ENCODE results near the gene PMM1. TPM values are rescaled to one million over a fixed set of nuclear protein-coding genes. Genes with fewer than 3 reads are reported as not detected.

Gene PMM1
- total and polyA plus RNA-seq, 3 experiments from 2014 or later: 27.5 to 33.3 (median 33.2) TPM

- ChIA-PET POLR2A (no interaction called here), CTCF (no interaction called here)
- no peak overlapping the region for H3K4me3 Mint-ChIP-seq
- no peaks in the 10 kb centered on the region for H3K9me3 Mint-ChIP-seq
- no peaks in the 10 kb centered on the region for H3K27me3 Mint-ChIP-seq
- Histone ChIP-seq H3K27ac (ENCODE audit: low read depth, low read length) (no peak overlapping the region), H3K9me3 (ENCODE audit: low read length) (no peaks in the 10 kb centered on the region), H3K4me1 (ENCODE audit: insufficient read depth, low read length) (no peaks in the 10 kb centered on the region), H3K36me3 (ENCODE audit: insufficient read depth, low read length) (peaks cover 20% of the 10 kb centered on the region), H3K4me3 (ENCODE audit: low read length) (no peak overlapping the region), H3K27me3 (ENCODE audit: insufficient read depth, low read length, poor library complexity, severe bottlenecking) (no peaks in the 10 kb centered on the region)
- peak overlapping the region in 1 of 8 donors; percentile 54 for H3K27ac Mint-ChIP-seq
- DNase-seq: no peak
- H3K36me3 Mint-ChIP-seq: peaks cover 0 to 79% (median 10%) of the 10 kb centered on the region in 3 donors
- peaks cover 0 to 9% (median 7%) of the 10 kb centered on the region in 3 donors for H3K4me1 Mint-ChIP-seq
Observed at GRCh38 chr22:41530890-41531714, 58.5 kb downstream of the PMM1 start.

- H3K4me3 ChIP-seq (ENCODE audit: low read length): no peak overlapping the region
- POLR2A ChIA-PET: interaction anchor here (0.6 kb wide), 1 partner anchor 100 kb away, joined by 4 read pairs; no protein-coding TSS in a partner anchor
- H3K9me3 Mint-ChIP-seq: no peaks in the 10 kb centered on the region
- no peak for DNase-seq
- H3K36me3 Mint-ChIP-seq: peaks cover 0 to 86% (median 7%) of the 10 kb centered on the region in 3 donors
- peaks cover 13% of the 10 kb centered on the region for H3K4me1 ChIP-seq (ENCODE audit: insufficient read depth, low read length)
- no peak overlapping the region for H3K27ac ChIP-seq (ENCODE audit: low read depth, low read length)
- peaks cover 10 to 21% (median 18%) of the 10 kb centered on the region in 3 donors for H3K4me1 Mint-ChIP-seq
- H3K27ac Mint-ChIP-seq: peak overlapping the region in 5 of 8 donors; percentile 14 to 77 (median 20)
- no peaks in the 10 kb centered on the region for H3K9me3 ChIP-seq (ENCODE audit: low read length)
- CTCF ChIA-PET: interaction anchor here (1.2 to 8.5 kb wide), 2 partner anchors 125 to 126 kb away, joined by 5 to 119 read pairs; no protein-coding TSS in a partner anchor
- no peak overlapping the region for H3K4me3 Mint-ChIP-seq
- H3K36me3 ChIP-seq (ENCODE audit: insufficient read depth, low read length): peaks cover 20% of the 10 kb centered on the region
- H3K27me3 Mint-ChIP-seq: no peaks in the 10 kb centered on the region
- H3K27me3 ChIP-seq (ENCODE audit: insufficient read depth, low read length, poor library complexity, severe bottlenecking): no peaks in the 10 kb centered on the region
Observed at GRCh38 chr22:41528938-41529561, 60.6 kb downstream of the PMM1 start.

- Histone ChIP-seq H3K4me1 (ENCODE audit: insufficient read depth, low read length) (peaks cover 15% of the 10 kb centered on the region), H3K9me3 (ENCODE audit: low read length) (no peaks in the 10 kb centered on the region), H3K4me3 (ENCODE audit: low read length) (no peak overlapping the region), H3K36me3 (ENCODE audit: insufficient read depth, low read length) (peaks cover 20% of the 10 kb centered on the region), H3K27me3 (ENCODE audit: insufficient read depth, low read length, poor library complexity, severe bottlenecking) (no peaks in the 10 kb centered on the region), H3K27ac (ENCODE audit: low read depth, low read length) (no peak overlapping the region)
- ChIA-PET POLR2A (no interaction called here), CTCF (interaction anchor here (2.0 to 8.5 kb wide), 2 partner anchors 120 to 125 kb away, joined by 6 to 119 read pairs; no protein-coding TSS in a partner anchor)
- H3K9me3 Mint-ChIP-seq: no peaks in the 10 kb centered on the region
- no peak for DNase-seq
- H3K27me3 Mint-ChIP-seq: no peaks in the 10 kb centered on the region
- H3K27ac Mint-ChIP-seq: peak overlapping the region in 5 of 8 donors; percentile 7 to 34 (median 20)
- H3K4me1 Mint-ChIP-seq: peaks cover 15 to 24% (median 16%) of the 10 kb centered on the region in 3 donors
- H3K36me3 Mint-ChIP-seq: peaks cover 0 to 83% (median 6%) of the 10 kb centered on the region in 3 donors
- H3K4me3 Mint-ChIP-seq: no peak overlapping the region
Observed at GRCh38 chr22:41528132-41528766, 61.4 kb downstream of the PMM1 start.

Other genes starting within 250 kb of the PMM1 start
- 1 to 10 TPM; 1.8 to 3.5 TPM for gene TEF, start 207.9 kb downstream of the PMM1 start, total RNA-seq
- 5.3 TPM for gene TEF, start 207.9 kb downstream of the PMM1 start, polyA plus RNA-seq
- gene TOB2, start 143.0 kb downstream of the PMM1 start, total RNA-seq: 10 to 100 TPM; 56.4 to 59.8 TPM
- gene TOB2, start 143.0 kb downstream of the PMM1 start, polyA plus RNA-seq: 24.8 TPM
- 100 to 1,000 TPM; 120 to 125 TPM for gene PHF5A, start 121.1 kb downstream of the PMM1 start, total RNA-seq
- 24.9 TPM for gene PHF5A, start 121.1 kb downstream of the PMM1 start, polyA plus RNA-seq
- 100 to 1,000 TPM; 112 to 114 TPM for gene ACO2, start 120.7 kb downstream of the PMM1 start, total RNA-seq
- 92.5 TPM for gene ACO2, start 120.7 kb downstream of the PMM1 start, polyA plus RNA-seq
- gene POLR3H, start 45.4 kb downstream of the PMM1 start, total RNA-seq: 10 to 100 TPM; 69.9 to 78.7 TPM
- gene POLR3H, start 45.4 kb downstream of the PMM1 start, polyA plus RNA-seq: 22.6 TPM
- not detected for gene CSDC2, start 28.8 kb downstream of the PMM1 start, total RNA-seq
- not detected for gene CSDC2, start 28.8 kb downstream of the PMM1 start, polyA plus RNA-seq
- 10 to 100 TPM; 84.2 to 86.9 TPM for gene DESI1, start 31.2 kb upstream of the PMM1 start, total RNA-seq
- 12.5 TPM for gene DESI1, start 31.2 kb upstream of the PMM1 start, polyA plus RNA-seq
- 100 to 1,000 TPM; 447 to 453 TPM for gene XRCC6, start 31.5 kb upstream of the PMM1 start, total RNA-seq
- 456 TPM for gene XRCC6, start 31.5 kb upstream of the PMM1 start, polyA plus RNA-seq
- gene SNU13, start 99.0 kb upstream of the PMM1 start, total RNA-seq: 100 to 1,000 TPM; 315 to 324 TPM
- gene SNU13, start 99.0 kb upstream of the PMM1 start, polyA plus RNA-seq: 270 TPM
- 10 to 100 TPM; 33.9 to 36.3 TPM for gene MEI1, start 109.7 kb upstream of the PMM1 start, total RNA-seq
- 150 TPM for gene MEI1, start 109.7 kb upstream of the PMM1 start, polyA plus RNA-seq
- gene CCDC134, start 210.8 kb upstream of the PMM1 start, total RNA-seq: 10 to 100 TPM; 17.9 to 19.9 TPM
- gene CCDC134, start 210.8 kb upstream of the PMM1 start, polyA plus RNA-seq: 5.5 TPM
- 10 to 100 TPM; 85.1 to 87.1 TPM for gene SREBF2, start 243.3 kb upstream of the PMM1 start, total RNA-seq
- 24.5 TPM for gene SREBF2, start 243.3 kb upstream of the PMM1 start, polyA plus RNA-seq

All from CD8-positive, alpha-beta memory T cell (primary cell).